ENCODE results near the gene MSL3.
A peak's percentile ranks its signal among the peaks of the same experiment; 100 is the strongest.

MSL3 gene

DNA sequence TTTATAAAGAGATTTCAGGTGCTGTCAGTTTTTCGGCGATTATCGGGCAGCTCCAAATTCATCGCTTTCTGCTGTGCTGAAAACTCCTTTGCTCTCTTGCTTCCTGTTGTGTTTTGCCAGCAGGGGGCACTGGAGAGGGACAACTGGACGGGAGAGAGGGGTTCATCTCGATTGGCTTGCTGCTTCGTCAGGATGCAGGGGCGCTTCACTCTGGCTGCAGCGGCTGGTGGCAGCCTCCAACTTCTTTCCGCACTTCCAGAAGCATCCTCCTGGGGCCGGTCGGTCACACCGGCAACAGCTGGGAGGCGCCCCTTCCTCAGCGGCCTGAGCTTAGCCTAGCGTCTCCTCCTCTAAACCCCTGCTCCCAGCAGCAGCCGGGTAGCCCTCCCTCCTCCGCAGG, 29.5 kb downstream of the MSL3 start:
- Histone ChIP-seq H3K4me1 (no peaks in the 10 kb centered on the region), H3K27me3 (no peaks in the 10 kb centered on the region), H3K27ac (no peak overlapping the region), H3K4me3 (no peak overlapping the region), H3K9me3 (no peaks in the 10 kb centered on the region), H3K36me3 (no peaks in the 10 kb centered on the region)
- intact Hi-C loops (cut with DNase I; ENCODE audit: low total_unique reads) = no loop called here
- DNase-seq = peak in 1 of 2 donors; percentile 58
- TF ChIP-seq, protein P1, sequence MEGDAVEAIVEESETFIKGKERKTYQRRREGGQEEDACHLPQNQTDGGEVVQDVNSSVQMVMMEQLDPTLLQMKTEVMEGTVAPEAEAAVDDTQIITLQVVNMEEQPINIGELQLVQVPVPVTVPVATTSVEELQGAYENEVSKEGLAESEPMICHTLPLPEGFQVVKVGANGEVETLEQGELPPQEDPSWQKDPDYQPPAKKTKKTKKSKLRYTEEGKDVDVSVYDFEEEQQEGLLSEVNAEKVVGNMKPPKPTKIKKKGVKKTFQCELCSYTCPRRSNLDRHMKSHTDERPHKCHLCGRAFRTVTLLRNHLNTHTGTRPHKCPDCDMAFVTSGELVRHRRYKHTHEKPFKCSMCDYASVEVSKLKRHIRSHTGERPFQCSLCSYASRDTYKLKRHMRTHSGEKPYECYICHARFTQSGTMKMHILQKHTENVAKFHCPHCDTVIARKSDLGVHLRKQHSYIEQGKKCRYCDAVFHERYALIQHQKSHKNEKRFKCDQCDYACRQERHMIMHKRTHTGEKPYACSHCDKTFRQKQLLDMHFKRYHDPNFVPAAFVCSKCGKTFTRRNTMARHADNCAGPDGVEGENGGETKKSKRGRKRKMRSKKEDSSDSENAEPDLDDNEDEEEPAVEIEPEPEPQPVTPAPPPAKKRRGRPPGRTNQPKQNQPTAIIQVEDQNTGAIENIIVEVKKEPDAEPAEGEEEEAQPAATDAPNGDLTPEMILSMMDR (IDR thresholded peaks at IDR 0.05) = peak; percentile 24 to 33

DNA sequence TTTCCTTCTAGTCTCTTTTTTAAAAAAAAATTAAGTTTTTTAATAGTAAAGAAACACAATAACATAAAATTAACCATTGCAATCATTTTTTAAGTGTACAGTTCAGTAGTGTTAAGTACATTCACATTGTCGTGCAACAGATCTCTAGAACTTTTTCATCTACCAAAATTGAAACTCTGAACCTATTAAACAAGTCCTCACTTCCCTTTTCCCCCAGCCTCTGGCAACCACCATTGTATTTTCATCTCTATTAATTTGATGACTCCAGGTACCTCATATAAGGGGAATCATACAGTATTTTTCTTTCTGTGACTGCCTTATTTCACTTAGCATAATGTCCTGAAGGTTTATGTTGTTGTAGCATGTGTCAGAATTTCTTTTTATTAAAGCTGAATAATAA, 31.8 kb downstream of the MSL3 start:
- intact Hi-C loops (cut with DNase I; ENCODE audit: low total_unique reads) = no loop called here
- DNase-seq = no peak
- H3K36me3 ChIP-seq = no peaks in the 10 kb centered on the region

DNA sequence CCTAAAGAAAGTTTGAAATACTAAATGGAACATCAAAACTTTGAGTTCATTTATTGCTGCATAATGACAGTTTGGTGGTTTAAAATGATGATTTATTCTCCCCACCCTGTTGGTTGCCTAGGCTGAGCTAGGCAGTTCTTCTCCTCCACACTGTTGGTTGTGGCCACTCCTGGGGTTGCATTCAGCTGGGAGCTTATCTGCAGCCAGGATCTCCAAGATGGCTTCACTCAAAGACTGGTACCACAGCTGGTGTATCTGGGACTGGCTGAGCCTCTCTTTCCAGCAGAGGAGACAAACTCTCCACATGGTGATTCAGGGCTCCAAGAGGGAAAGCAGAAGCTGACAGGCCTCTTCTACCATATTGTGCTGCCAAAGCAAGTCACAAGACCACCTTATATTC, 33.1 kb downstream of the MSL3 start:
- no peaks in the 10 kb centered on the region for H3K9me3 ChIP-seq
- TF ChIP-seq, protein P1 (IDR thresholded peaks at IDR 0.05) = no peak
- no peak overlapping the region for H3K4me3 ChIP-seq
- DNase-seq = no peak
- H3K4me1 ChIP-seq = no peaks in the 10 kb centered on the region
- no peak overlapping the region for H3K27ac ChIP-seq
- no peaks in the 10 kb centered on the region for H3K27me3 ChIP-seq
- intact Hi-C loops (cut with DNase I; ENCODE audit: low total_unique reads) = no loop called here
- H3K36me3 ChIP-seq = no peaks in the 10 kb centered on the region

More for the DNA sequence above, 31.8 kb downstream of the MSL3 start:
- no peaks in the 10 kb centered on the region for H3K4me1 ChIP-seq
- TF ChIP-seq, protein P1 (IDR thresholded peaks at IDR 0.05) = no peak
- no peak overlapping the region for H3K4me3 ChIP-seq
- no peaks in the 10 kb centered on the region for H3K27me3 ChIP-seq
- H3K9me3 ChIP-seq = no peaks in the 10 kb centered on the region
- no peak overlapping the region for H3K27ac ChIP-seq

DNA sequence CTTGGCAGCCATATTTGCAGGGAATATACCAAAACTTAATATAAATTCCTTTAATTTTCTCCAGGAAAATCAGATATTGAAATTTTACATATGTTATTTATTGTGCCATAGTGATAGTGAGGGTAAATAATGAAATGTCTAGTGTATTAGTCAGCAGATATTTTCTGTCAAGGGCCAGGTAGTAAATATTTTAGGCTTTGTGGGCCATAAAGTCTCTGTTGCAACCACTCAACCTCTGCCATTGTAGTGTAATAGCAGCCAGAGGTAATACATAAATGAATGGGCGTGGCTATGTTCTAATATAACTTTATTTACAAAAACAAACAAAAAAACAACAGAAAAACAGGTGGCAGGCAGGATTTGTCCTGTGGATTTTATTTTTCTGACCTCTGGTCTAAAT, 33.5 kb downstream of the MSL3 start:
- no peak for DNase-seq
- Histone ChIP-seq H3K9me3 (no peaks in the 10 kb centered on the region), H3K27ac (no peak overlapping the region), H3K36me3 (no peaks in the 10 kb centered on the region), H3K4me3 (no peak overlapping the region), H3K27me3 (no peaks in the 10 kb centered on the region), H3K4me1 (no peaks in the 10 kb centered on the region)
- TF ChIP-seq, protein P1 (IDR thresholded peaks at IDR 0.05) = no peak
- intact Hi-C loops (cut with DNase I; ENCODE audit: low total_unique reads) = no loop called here

DNA sequence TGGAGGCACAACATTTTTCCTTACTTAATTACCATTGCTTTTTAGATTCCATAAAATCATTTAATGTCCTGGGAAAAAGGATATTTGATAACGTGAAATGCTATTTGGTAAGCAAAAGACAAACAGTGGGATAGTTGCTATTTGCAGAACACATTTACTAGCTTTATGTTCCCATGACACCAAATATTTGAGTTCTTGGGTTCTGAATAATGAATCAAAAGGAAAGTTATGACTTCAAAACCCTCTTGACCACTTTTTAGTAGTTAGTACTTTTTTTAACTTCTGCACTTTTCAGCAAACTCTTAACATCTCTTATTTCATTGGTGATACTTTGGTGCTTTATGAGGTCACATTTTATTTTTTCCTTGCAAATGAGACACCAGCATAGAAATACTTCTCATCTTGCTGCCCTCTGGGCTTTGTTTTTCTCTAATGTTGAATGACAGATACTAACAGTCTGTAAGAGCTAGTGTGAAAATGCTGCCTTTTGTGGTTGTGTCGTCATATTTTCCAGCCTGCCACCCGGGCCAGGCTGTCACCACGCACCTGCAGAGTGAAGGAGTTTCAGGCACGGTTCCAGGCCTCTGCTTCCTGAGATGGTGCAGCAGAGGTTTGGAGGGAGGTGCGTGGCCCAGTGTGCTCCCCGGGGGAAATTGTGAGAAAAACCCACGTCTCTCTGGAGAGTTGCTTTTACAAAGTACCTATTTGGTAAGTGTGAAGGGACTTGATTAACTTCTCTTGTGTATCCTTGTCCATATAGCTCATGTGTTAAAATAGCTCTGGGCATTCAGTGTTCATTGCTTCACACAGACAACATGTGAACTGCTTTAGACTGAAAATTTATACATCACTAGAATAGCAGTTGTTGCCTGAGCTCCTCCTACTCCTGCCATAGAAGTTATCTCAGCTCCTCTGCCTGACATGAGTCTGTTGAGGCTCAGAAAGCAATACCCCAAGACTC, 34.7 kb downstream of the MSL3 start:
- no peak overlapping the region for H3K27ac ChIP-seq
- H3K27me3 ChIP-seq = no peaks in the 10 kb centered on the region
- no peaks in the 10 kb centered on the region for H3K4me1 ChIP-seq
- DNase-seq = no peak
- intact Hi-C loops (cut with DNase I; ENCODE audit: low total_unique reads) = no loop called here
- H3K9me3 ChIP-seq = no peaks in the 10 kb centered on the region
- H3K36me3 ChIP-seq = no peaks in the 10 kb centered on the region
- TF ChIP-seq, protein P1 (IDR thresholded peaks at IDR 0.05) = no peak
- H3K4me3 ChIP-seq = no peak overlapping the region

All from tibial artery (tissue), 4 donors.